Measurements from ENCODE around the gene NEDD8.

GRCh38 chr14:24273422-24273998, 41.3 kb upstream of the NEDD8 start:
- TF ChIP-seq CTCF (IDR thresholded peaks at IDR 0.05; ENCODE audit: insufficient read depth, low read depth, low read length) (no peak), EZH2 (IDR thresholded peaks at IDR 0.05; ENCODE audit: insufficient read depth, low read length) (no peak)

Measured in astrocyte (in vitro differentiated cells and primary cell).